CD4-positive, alpha-beta T cell treated with Interleukin-17A for 4 hours (primary cell): ENCODE results near the gene LCE2B.
A peak's percentile ranks its signal among the peaks of the same experiment; 100 is the strongest.
"Not testable (repeated sequence)": the region's sequence is repeated elsewhere in the genome, so short reads cannot be mapped to it uniquely, and the experiment has no call there.

Experiments used
- DNase-seq: peaks from one replicate; pipeline ENCODE4 v3.0.0-alpha.2; 2020; ENCODE audit warnings: mixed read lengths

Gene LCE2B

GRCh38 chr1:152685823-152686222, at the start of gene LCE2B:
Gene LCE2B, plus strand, starts transcription at chr1:152686123. Its CDS starts 721 bp downstream, at chr1:152686844.
- not testable (repeated sequence) for DNase-seq

GRCh38 chr1:152640351-152640750, 45.6 kb upstream of the LCE2B start:
- DNase-seq = no peak

- DNase-seq = no peak
Observed at GRCh38 chr1:152643945-152644344, 42.0 kb upstream of the LCE2B start.

- no peak for DNase-seq
Observed at GRCh38 chr1:152645146-152645545, 40.8 kb upstream of the LCE2B start.

GRCh38 chr1:152646656-152647055, 39.3 kb upstream of the LCE2B start:
- DNase-seq = no peak

- DNase-seq = peak; percentile 34
Observed at GRCh38 chr1:152654110-152654509, 31.8 kb upstream of the LCE2B start.

GRCh38 chr1:152656459-152656858, 29.5 kb upstream of the LCE2B start:
- DNase-seq = no peak

- no peak for DNase-seq
Observed at GRCh38 chr1:152657677-152658076, 28.2 kb upstream of the LCE2B start.

GRCh38 chr1:152658649-152659048, 27.3 kb upstream of the LCE2B start:
- DNase-seq = no peak

GRCh38 chr1:152663098-152663497, 22.8 kb upstream of the LCE2B start, which contains the start of gene LCE2D:
Gene LCE2D, plus strand, starts transcription at chr1:152663380. Its CDS starts 726 bp downstream, at chr1:152664106.
- no peak for DNase-seq

- not testable (repeated sequence) for DNase-seq
Observed at GRCh38 chr1:152666171-152666570, 19.8 kb upstream of the LCE2B start.

- DNase-seq = no peak
Observed at GRCh38 chr1:152667648-152668047, 18.3 kb upstream of the LCE2B start.

- no peak for DNase-seq
Observed at GRCh38 chr1:152673016-152673415, 12.9 kb upstream of the LCE2B start.

- DNase-seq = not testable (repeated sequence)
Observed at GRCh38 chr1:152674983-152675382, 10.9 kb upstream of the LCE2B start, which contains the start of gene LCE2C. Gene LCE2C, plus strand, starts transcription at chr1:152675279. Its CDS starts 737 bp downstream, at chr1:152676016.

GRCh38 chr1:152679459-152679858, 6.5 kb upstream of the LCE2B start:
- DNase-seq = no peak

- DNase-seq = no peak
Observed at GRCh38 chr1:152681616-152682015, 4.3 kb upstream of the LCE2B start.

GRCh38 chr1:152683846-152684245, 2.1 kb upstream of the LCE2B start:
- no peak for DNase-seq

GRCh38 chr1:152697701-152698600, 12.0 kb downstream of the LCE2B start, which contains the start of gene LCE2A:
Gene LCE2A, plus strand, starts transcription at chr1:152698345. Its CDS starts 557 bp downstream, at chr1:152698902.
- DNase-seq = no peak

- DNase-seq = no peak
Observed at GRCh38 chr1:152699746-152700145, 13.8 kb downstream of the LCE2B start.

- no peak for DNase-seq
Observed at GRCh38 chr1:152707860-152708259, 21.9 kb downstream of the LCE2B start, which contains the start of gene LCE4A. Gene LCE4A, plus strand, starts transcription at chr1:152708160. Its CDS starts 916 bp downstream, at chr1:152709076.

- DNase-seq = no peak
Observed at GRCh38 chr1:152718238-152718637, 32.3 kb downstream of the LCE2B start.

GRCh38 chr1:152725261-152725660, 39.3 kb downstream of the LCE2B start:
- DNase-seq = no peak

GRCh38 chr1:152728986-152729385, 43.1 kb downstream of the LCE2B start:
- DNase-seq = no peak

- no peak for DNase-seq
Observed at GRCh38 chr1:152735648-152736047, 49.7 kb downstream of the LCE2B start.
